ENCODE data around the gene CACNG8.
A peak's percentile ranks its signal among the peaks of the same experiment; 100 is the strongest.

CACNG8 gene

DNA sequence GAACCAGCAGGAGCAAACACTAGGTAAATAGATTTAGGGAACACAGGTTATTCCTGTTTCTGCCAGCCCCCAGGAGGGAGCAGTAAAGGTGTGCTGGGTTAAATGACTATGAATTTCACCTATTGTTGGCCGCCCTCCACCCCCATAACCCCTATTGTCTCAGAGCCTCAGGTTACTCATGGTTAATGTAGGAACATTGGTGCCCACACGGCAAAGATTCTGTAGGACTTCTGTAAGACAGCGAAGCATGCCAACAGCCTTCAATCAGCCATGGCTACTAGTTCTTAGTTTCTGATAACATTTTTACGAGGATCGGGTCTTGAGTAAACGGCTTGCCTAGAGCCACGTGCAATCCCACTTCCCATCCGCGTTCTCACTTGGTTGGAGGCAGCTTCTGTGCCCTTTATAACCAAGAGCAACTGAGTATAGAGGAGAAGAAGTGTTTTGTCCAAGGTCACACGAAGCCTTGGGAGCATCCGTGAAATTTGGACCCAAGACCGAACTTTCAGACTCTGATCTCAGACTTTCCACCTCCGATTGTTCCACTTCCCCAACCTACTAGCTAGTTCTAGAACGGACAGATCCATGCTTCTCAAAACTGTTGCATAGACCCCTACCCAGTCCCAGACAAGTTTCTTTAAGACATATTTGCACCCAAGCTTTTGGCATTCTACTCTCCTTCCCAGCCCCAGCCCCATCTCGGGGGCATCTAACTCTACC is 5.1 kb upstream of the CACNG8 start:
- ATAC-seq (no peak), DNase-seq (no peak)
- Mint-ChIP-seq H3K4me3 (no peak overlapping the region), H3K27ac (no peak overlapping the region), H3K9me3 (no peaks in the 10 kb centered on the region), H3K4me1 (peaks cover 25% of the 10 kb centered on the region), H3K27me3 (peaks cover 74% of the 10 kb centered on the region)

DNA sequence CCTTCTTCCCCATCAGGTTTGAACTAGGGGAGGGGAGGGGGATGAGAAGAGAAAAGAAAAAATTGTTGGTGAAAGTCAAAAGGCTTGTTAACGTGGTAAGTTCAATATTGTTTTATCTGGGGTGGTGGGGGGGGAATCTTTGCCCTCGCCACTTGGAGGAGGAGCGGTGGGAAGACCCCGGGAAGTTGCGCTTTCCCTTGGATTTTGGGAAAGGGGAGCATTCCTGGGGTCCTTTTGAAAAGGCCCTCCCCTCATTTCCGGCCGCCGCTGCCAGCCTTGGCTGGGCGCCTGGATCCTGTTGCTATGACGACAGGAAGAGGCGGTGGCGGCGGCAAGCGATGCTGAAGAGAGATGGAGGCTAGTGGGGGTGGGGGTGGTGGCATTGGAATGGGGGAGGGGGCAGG is 4.6 kb upstream of the CACNG8 start:
- H3K4me3 Mint-ChIP-seq: no peak overlapping the region

DNA sequence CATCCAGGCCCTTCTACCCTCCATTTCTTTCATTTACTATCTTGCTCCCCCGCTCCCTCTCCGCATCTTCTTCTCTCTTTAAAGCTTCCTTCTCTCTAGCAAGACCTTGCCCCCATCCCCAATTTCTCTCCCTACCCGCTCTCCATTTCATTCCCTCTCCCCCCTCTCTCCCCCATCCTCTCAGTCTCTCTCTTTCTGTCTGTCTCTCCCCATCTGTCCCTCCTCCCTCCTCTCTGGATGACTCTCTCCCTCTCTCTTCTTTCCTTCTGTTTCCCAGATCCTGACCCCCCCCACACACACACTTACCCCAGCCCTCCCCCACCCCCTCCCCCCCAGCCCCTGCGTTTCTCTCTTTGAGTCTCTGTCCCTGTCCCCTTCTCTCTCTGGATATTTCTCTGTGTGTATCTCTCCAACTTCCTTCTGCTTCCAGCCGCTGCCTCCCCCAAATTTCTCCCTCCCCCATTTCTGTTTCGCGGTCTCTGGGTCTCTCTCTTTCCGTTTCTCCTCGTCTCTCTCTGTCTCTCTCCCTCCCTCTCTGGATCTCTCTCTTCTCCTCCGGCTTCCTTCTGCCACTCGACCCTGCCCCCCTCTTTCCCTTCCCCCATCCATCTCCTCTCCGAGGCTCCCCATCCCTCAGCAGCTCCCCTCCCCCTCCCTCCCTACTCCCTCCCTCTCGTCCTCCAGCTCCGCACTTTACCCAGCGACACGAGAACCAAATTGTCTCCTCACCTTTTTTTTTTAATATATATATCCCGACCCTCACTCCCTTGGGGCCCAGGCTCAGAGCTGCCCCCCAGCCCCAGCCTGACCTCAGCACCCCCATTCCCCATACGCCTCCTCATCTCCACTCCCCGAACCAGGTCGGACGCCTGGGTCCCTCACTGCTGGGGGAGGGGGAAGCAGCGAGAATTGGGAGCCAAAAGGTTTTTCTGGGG is 3.6 kb upstream of the CACNG8 start:
- no peaks in the 10 kb centered on the region for H3K9me3 Mint-ChIP-seq
- H3K4me1 Mint-ChIP-seq: peaks cover 25% of the 10 kb centered on the region
- no peak overlapping the region for H3K4me3 Mint-ChIP-seq
- peaks cover 83% of the 10 kb centered on the region for H3K27me3 Mint-ChIP-seq
- no peak for ATAC-seq
- peak overlapping the region in 1 of 2 donors; percentile 40 for H3K27ac Mint-ChIP-seq
- no peak for DNase-seq

More for the DNA sequence above, 4.6 kb upstream of the CACNG8 start:
- Mint-ChIP-seq H3K27me3 (peaks cover 74% of the 10 kb centered on the region), H3K27ac (no peak overlapping the region), H3K9me3 (no peaks in the 10 kb centered on the region), H3K4me1 (peaks cover 25% of the 10 kb centered on the region)
- DNase-seq (no peak), ATAC-seq (no peak)

DNA sequence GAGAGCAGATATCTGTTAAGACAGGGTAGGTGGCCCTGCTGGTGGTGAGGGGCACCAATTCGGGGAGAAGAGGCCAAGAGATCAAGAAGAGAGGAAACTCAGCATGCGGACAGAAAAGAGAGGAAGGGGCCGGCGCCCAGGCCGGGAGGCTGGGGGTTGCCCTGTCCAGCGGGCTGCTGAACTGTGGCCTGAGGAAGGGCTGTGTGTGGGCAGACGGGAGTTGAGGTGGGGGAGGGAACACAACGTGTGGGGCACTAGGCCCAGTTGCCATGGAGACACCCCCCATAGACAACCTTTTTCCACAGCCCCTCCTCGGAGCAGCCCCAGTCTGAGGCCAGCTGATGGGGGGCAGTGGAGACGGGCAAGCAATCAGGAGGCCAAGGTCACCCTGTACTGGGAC is 2.5 kb upstream of the CACNG8 start:
- H3K27me3 Mint-ChIP-seq: peaks cover 87% of the 10 kb centered on the region

DNA sequence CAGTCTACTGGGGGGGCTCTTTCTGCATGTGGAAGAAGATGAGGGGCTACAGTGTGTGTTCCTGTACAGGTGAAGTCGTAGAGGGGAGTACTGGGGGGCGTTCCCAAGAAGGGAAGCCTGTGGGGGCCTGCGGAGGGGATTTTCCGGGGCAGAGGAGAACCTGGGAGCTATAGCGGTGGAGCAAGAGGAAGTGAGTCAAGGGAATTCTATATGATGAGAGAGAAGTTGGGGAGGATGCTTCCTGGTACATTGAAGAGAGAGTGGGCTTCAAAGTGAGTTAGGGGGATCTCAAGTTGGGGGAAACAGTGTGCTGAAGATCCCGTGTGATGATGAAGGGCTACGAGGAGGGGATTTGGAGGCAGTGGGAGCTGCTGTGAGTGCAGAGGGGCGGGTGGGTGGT is 1.9 kb upstream of the CACNG8 start:
- Mint-ChIP-seq H3K9me3 (no peaks in the 10 kb centered on the region), H3K4me3 (no peak overlapping the region), H3K27ac (peak overlapping the region in 1 of 2 donors; percentile 16), H3K4me1 (peaks cover 25% of the 10 kb centered on the region), H3K27me3 (peaks cover 87% of the 10 kb centered on the region)
- no peak for ATAC-seq
- DNase-seq: no peak

More for the DNA sequence above, 2.5 kb upstream of the CACNG8 start:
- H3K4me1 Mint-ChIP-seq: peaks cover 25% of the 10 kb centered on the region
- H3K9me3 Mint-ChIP-seq: no peaks in the 10 kb centered on the region
- no peak for ATAC-seq
- H3K4me3 Mint-ChIP-seq: no peak overlapping the region
- no peak for DNase-seq
- H3K27ac Mint-ChIP-seq: no peak overlapping the region

DNA sequence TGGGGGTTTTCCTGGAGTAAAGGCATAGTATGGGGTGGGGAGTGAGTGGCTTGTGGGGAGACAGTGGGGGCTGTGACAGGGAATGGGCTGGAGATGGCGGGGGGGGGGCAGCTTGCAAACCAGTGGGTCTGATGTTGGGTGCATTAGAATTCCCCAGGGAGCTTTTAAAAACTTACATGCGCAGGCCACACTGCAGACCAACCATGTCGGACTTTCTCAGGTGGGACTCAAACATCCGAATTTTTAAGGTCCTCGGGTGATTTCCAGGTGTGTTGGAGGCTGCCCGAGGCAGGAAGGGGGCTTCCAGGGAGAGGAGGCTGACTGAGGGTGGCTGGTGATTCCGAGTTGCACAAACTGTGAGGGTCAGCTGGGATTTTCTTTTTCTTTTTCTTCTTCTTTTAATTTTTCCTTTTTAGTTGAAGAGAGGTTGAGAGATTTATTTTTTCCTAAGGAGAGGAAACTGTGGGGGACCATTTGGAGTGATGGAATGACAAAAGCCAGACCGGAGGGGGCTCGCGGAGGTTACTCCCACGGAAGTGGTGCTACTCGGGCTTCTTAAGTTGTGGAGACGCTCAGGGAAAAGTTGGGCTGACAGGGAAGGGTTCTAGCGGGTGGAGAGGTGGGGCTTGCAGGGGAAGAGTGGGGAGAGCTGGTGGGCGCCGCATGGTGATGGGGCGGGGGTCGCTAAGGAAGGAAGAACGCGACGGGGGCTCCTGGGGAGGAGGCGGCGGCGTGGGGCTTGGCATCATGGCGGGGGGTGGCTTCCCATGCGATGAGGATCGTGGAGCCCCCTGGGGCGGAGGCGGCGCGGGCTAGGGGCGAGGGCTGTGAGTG is 997 bp upstream of the CACNG8 start:
- Mint-ChIP-seq H3K27me3 (peaks cover 93% of the 10 kb centered on the region), H3K9me3 (no peaks in the 10 kb centered on the region), H3K4me3 (no peak overlapping the region), H3K27ac (no peak overlapping the region), H3K4me1 (peaks cover 25% of the 10 kb centered on the region)
- no peak for DNase-seq
- ATAC-seq: no peak

DNA sequence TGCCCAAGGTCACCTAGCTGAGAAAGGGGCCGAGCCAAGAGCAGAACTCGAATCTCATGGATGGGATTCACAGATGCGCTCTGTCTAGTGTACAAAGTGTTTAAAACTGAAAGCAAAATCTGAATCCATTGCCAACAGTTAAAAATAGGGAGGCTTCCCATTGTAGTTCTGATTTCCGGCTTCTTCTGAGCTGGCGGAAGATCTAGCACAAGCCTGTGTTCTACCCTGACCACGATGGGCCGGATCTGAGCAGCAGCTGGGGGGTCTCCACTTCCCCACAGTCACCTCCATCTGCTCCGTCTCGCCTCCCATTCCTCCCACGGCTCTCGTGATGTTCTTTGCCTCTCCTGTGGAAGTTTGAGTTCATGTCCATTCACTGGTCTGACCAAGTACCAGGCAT is 2.4 kb downstream of the CACNG8 start:
- H3K27me3 Mint-ChIP-seq: peaks cover 73% of the 10 kb centered on the region
- H3K9me3 Mint-ChIP-seq: no peaks in the 10 kb centered on the region
- peak overlapping the region in 1 of 2 donors; percentile 82 for H3K27ac Mint-ChIP-seq
- H3K4me1 Mint-ChIP-seq: peaks cover 17% of the 10 kb centered on the region
- no peak overlapping the region for H3K4me3 Mint-ChIP-seq
- ATAC-seq (no peak), DNase-seq (no peak)

DNA sequence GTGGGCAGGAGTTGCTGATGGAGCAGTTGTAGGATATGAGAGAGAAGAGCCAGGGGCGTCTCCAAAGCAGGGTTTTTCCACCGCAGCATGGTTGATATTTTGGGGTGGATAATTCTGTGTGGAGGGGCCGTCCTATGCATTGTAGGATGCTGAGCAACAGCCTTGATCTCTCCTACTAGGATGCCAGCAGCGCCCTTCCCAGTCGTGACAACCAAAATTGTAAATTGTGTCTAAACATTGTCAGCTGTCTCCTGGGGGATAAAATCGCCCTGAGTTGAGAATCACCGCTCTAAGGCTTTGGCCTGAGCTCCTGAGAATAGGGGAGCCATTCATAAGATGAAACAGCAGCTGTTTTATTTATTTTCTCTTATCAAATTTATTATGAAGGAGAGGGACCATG is 4.2 kb downstream of the CACNG8 start:
- Mint-ChIP-seq H3K4me1 (peaks cover 1% of the 10 kb centered on the region), H3K27ac (no peak overlapping the region), H3K9me3 (no peaks in the 10 kb centered on the region)

DNA sequence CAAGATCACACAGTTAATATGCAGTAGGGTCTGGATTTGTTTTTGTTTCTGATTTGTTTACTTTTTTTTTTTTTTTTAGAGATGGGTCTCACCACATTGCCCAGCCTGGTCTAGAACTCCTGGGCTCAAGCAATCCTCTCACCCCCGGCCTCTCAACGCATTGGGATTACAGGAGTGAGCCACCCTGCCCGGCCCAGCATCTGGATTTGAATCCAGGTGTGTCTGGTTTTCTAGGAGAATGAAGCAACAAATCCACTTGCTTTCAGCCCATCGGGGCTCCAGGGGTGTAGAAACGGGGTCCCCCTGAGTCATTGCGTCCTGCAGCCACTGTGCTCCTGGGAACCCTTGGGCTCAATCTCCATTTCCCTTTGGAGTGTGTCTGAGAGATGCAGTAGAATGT is 6.6 kb downstream of the CACNG8 start:
- Mint-ChIP-seq H3K27ac (no peak overlapping the region), H3K4me3 (no peak overlapping the region), H3K27me3 (peaks cover 63% of the 10 kb centered on the region), H3K4me1 (no peaks in the 10 kb centered on the region), H3K9me3 (no peaks in the 10 kb centered on the region)
- DNase-seq (no peak), ATAC-seq (no peak)

More for the DNA sequence above, 4.2 kb downstream of the CACNG8 start:
- no peak overlapping the region for H3K4me3 Mint-ChIP-seq
- H3K27me3 Mint-ChIP-seq: peaks cover 67% of the 10 kb centered on the region
- ATAC-seq (no peak), DNase-seq (no peak)

DNA sequence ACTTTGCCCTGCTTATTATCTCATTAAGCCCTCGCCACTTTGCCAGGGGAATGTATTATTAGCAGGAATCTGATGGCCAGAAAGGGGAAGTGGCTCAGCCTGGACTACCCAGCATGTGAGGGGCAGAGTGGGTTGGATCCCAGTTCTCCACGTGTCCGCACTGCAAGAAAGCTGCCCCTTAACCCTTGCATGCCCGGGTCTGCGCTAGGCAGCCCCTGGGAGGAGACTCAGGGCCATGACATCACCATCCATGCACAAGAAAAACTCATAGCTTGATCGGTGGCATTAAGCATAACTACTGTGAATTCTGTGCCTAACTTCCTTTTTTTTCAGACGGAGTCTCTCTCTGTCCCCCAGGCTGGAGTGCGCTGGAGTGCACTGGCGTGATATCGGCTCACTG is 8.9 kb downstream of the CACNG8 start:
- no peaks in the 10 kb centered on the region for H3K4me1 Mint-ChIP-seq
- no peak for ATAC-seq

DNA sequence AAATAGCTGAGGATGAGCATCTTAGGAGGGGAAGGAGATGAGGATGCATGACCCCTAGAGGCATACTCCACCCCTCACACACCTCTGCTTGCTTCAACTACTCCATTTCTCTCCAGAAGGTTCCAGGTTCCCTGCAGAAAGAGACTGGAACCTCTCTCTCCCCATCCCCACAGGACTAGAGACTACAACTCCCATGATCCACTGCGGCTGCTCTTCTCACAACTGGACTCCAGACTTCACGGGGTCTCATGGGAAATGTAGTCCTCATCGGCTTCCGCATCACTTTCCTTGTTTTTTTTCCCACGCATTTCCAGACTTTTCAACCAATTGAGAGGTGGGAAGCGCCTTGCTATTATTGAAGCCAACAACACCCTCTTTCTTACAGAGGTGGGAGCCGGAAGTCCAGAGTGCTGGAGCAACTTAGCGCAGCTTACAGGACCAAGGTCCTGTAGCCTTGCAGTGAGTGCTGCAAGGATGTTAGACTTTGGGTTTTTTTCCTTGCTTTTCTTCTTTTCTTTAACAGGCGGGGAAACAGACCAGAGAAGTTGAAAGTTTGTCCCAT is 14.8 kb downstream of the CACNG8 start:
- peak overlapping the region in 1 of 2 donors; percentile 90 for H3K27ac Mint-ChIP-seq
- ATAC-seq: peak; percentile 71
- peaks cover 72% of the 10 kb centered on the region for H3K27me3 Mint-ChIP-seq
- peaks cover 42% of the 10 kb centered on the region for H3K4me1 Mint-ChIP-seq
- peak overlapping the region; percentile 67 to 73 for H3K4me3 Mint-ChIP-seq
- DNase-seq: peak; percentile 55 to 56
- H3K9me3 Mint-ChIP-seq: peaks cover 11 to 13% of the 10 kb centered on the region in 2 donors

More for the DNA sequence above, 8.9 kb downstream of the CACNG8 start:
- Mint-ChIP-seq H3K4me3 (no peak overlapping the region), H3K27ac (no peak overlapping the region), H3K27me3 (peaks cover 53% of the 10 kb centered on the region), H3K9me3 (no peaks in the 10 kb centered on the region)
- DNase-seq: no peak

DNA sequence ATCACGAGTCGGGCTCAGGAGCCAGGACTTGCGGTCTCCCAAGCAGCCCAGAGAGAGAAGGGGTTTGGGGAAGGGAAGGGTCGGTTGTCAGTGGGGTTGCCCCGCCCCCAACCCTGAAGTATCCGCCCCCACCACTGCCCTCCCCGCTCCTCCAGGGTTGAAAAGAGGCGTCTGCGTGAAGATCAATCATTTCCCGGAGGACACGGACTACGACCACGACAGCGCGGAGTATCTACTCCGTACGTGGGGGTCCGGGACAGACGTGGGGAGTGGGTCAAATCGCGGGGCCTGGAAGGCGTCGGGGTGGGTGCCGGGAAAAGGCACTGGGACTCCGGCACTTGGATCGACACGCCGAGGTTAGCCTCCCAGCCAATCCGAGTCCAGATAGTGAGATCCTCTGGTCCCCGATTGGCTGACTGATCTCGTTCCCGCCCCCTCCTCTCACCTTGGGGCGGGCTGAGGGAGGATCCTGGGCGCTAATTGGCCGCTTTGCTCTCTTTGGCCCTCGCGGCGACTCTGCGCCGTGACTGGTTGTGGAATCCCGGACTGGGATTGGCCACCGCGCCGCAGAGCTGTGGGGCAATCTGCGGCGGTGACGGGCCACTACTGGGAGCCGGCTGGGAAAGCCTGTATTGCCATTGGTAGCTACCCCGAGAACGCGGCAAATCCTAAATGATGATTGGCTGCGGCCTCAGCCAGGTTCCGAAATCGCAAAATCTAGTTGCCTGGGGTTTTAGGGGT is 15.4 kb downstream of the CACNG8 start:
- Mint-ChIP-seq H3K4me1 (peaks cover 42% of the 10 kb centered on the region), H3K27ac (peak overlapping the region in 1 of 2 donors; percentile 90), H3K9me3 (peaks cover 11 to 13% of the 10 kb centered on the region in 2 donors), H3K27me3 (peaks cover 65% of the 10 kb centered on the region), H3K4me3 (peak overlapping the region; percentile 67 to 73)
- DNase-seq (peak; percentile 52 to 59), ATAC-seq (peak; percentile 51)

DNA sequence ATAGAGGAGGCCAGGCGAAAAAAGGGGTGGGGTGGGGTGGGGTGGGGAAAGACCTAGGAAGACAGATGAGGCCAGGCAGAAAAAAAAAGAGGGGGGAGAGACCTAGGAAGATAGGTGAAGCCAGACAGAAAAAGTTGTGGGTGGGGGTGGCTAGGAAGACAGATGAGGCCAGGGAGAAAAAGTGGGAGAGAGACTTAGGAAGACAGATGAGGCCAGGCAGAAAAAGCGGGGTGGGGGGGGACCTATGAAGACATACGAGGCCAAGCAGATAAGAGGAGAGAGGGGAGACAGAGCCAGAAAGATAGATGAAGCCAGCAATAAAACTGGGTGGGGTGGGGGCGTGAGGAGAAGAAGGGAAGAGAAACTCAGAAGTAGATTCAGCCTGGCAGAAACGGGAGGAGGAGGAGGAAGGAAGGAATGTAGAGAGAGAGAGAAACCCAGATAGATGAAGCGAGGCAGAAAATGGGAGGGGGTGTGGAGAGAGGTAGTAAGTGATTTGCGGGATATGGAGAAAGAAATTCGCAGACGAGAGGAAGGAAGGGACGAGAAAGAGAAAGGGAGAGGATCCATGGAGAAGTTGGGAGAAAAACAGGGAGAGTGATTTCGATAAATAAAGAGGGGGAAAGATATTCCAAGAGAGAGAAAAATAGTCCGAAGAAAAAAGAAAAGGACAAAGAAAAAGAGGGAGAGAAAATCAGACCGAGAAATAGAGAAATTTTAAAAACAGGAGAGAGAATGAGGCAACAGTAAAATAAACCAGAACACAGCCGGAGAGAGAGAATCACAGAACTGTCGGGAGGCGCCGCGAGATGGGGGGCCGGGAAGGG is 16.5 kb downstream of the CACNG8 start:
- no peak for ATAC-seq
- peaks cover 42% of the 10 kb centered on the region for H3K4me1 Mint-ChIP-seq
- no peak overlapping the region for H3K27ac Mint-ChIP-seq
- peaks cover 11 to 13% of the 10 kb centered on the region in 2 donors for H3K9me3 Mint-ChIP-seq
- H3K27me3 Mint-ChIP-seq: peaks cover 64% of the 10 kb centered on the region
- DNase-seq: no peak
- peak overlapping the region; percentile 77 to 79 for H3K4me3 Mint-ChIP-seq
